Fibroblast of lung (primary cell): Measurements from ENCODE around the gene CTRL. TPM values are rescaled to one million over a fixed set of nuclear protein-coding genes. Genes with fewer than 3 reads are reported as not detected.

Experiments
- DNase-seq, 2 donors: peaks; one replicate each; pipeline versions ENCODE4 v3.0.0 to v3.0.0-alpha.2; 2010; ENCODE audit warnings: low read depth in 2 of 2
- H2AFZ ChIP-seq: 2 replicates; pipeline ENCODE4 v1.5.1; 2012; ENCODE audit warnings: low read length, control low read depth, inconsistent platforms
- H3K27ac ChIP-seq: 2 replicates; pipeline ENCODE4 v1.5.1; 2011; ENCODE audit warnings: low read length, control low read depth; ENCODE audit not compliant: insufficient read depth
- H3K27me3 ChIP-seq: 2 replicates; pipeline ENCODE4 v1.5.1; 2011; ENCODE audit warnings: mild to moderate bottlenecking, low read length; ENCODE audit not compliant: control insufficient read depth, insufficient read depth
- H3K36me3 ChIP-seq: 2 replicates; pipeline ENCODE4 v1.5.1; 2011; ENCODE audit warnings: low read length; ENCODE audit not compliant: control insufficient read depth, insufficient read depth
- H3K4me1 ChIP-seq: 2 replicates; pipeline ENCODE4 v1.5.1; 2011; ENCODE audit warnings: low read length; ENCODE audit not compliant: control insufficient read depth, insufficient read depth; ENCODE audit errors: extremely low read depth
- H3K4me2 ChIP-seq: 2 replicates; pipeline ENCODE4 v1.5.1; 2011; ENCODE audit warnings: low read length, control low read depth; ENCODE audit not compliant: insufficient read depth; ENCODE audit errors: extremely low read depth
- H3K4me3 ChIP-seq, 4 experiments: fragments of 200-600 bp in 1 of 4; sonication (generic) in 1 of 4; replicated peaks in 1 of 4; 2 replicates each; pipeline ENCODE4 v1.5.1; 2011 to 2016; ENCODE audit warnings: low read length in 4 of 4, low read depth in 3 of 4, mild to moderate bottlenecking in 3 of 4, control low read depth in 2 of 4, inconsistent platforms in 1 of 4, mixed read lengths in 1 of 4; ENCODE audit not compliant: insufficient read depth in 1 of 4; ENCODE audit errors: control extremely low read depth in 1 of 4
- H3K79me2 ChIP-seq: 2 replicates; pipeline ENCODE4 v1.5.1; 2012; ENCODE audit warnings: mild to moderate bottlenecking, low read length, inconsistent platforms; ENCODE audit not compliant: control insufficient read depth, insufficient read depth
- H3K9ac ChIP-seq: 2 replicates; pipeline ENCODE4 v1.5.1; 2011; ENCODE audit warnings: mild to moderate bottlenecking, low read length, control low read depth; ENCODE audit not compliant: insufficient read depth
- H3K9me3 ChIP-seq: 2 replicates; pipeline ENCODE4 v1.5.1; 2012; ENCODE audit warnings: low read depth, low read length; ENCODE audit not compliant: control insufficient read depth, insufficient read depth
- H4K20me1 ChIP-seq: 2 replicates; pipeline ENCODE4 v1.5.1; 2011; ENCODE audit warnings: low read length; ENCODE audit not compliant: control insufficient read depth, insufficient read depth; ENCODE audit errors: extremely low read depth
- CTCF ChIP-seq, 2 donors: IDR thresholded peaks in 1 of 2; conservative IDR thresholded peaks in 1 of 2; 1 replicate in 1 of 2; 2 replicates in 1 of 2; pipeline ENCODE4 v1.5.1; 2011 to 2012; ENCODE audit warnings: low read length in 2 of 2, control low read depth in 1 of 2, inconsistent platforms in 1 of 2, low read depth in 1 of 2, mild to moderate bottlenecking in 1 of 2
- EZH2 ChIP-seq: IDR thresholded peaks from 2 replicates; pipeline ENCODE4 v1.5.1; 2012; ENCODE audit warnings: low read length, control low read depth, mild to moderate bottlenecking; ENCODE audit errors: missing control alignments
- polyA plus RNA-seq, 2 donors: library from polyadenylated mRNA; depleted of rRNA in 1 of 2; stranded (reverse) in 1 of 2; unstranded in 1 of 2; fragments of >200 nt; gene quantifications; 2 replicates each; pipeline ENCODE4 v1.2.1, GENCODE V29; 2011 to 2012; ENCODE audit warnings: missing spikeins in 1 of 2
- total RNA-seq: library from RNA; depleted of rRNA; stranded (reverse); fragments of >200 nt; gene quantifications from 2 replicates; pipeline ENCODE4 v1.2.1, GENCODE V29; 2014

CTRL gene
- total and polyA plus RNA-seq, 2 donors (not counting 1 experiment from before 2014, with no cell fraction given): 0.14 to 0.33 TPM

- Histone ChIP-seq H3K9ac (no peak overlapping the region), H3K36me3 (no peaks in the 10 kb centered on the region), H4K20me1 (no peaks in the 10 kb centered on the region), H3K27me3 (peaks cover 11% of the 10 kb centered on the region), H3K79me2 (no peaks in the 10 kb centered on the region), H3K9me3 (no peaks in the 10 kb centered on the region), H3K27ac (no peak overlapping the region), H3K4me3 (no peak overlapping the region), H2AFZ (no peak overlapping the region), H3K4me1 (no peaks in the 10 kb centered on the region), H3K4me2 (no peak overlapping the region)
- no peak for DNase-seq
- TF ChIP-seq CTCF (conservative IDR thresholded peaks at IDR 0.05 in 1 of 2, IDR thresholded peaks at IDR 0.05 in 1 of 2; ENCODE audit: low read depth in 1 of 2, low read length in 2 of 2) (no peak), EZH2 (no peak)
These were observed 46.0 kb upstream of the CTRL start for GRCh38 chr16:67977469-67978227.

DNA sequence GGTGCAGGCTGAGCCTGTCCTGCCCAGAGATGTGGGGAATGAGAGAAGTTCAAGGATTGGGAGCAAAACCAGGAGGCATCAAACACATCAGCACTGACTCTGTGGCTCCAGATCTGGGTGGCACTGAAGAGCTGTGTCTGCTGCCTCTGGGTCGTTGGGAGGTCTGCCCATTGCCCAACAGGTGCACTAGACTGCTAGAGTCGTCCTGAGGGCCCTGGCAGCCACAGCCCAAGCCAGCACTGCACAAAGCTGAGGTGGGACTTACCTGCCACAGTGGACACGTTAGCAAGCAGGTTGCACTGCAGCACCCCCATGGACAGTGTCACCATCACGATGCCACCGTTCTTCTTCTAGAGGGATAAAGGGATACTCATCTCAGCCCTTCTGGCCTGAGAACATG lies 45.3 kb upstream of the CTRL start:
- Histone ChIP-seq H3K4me1 (no peaks in the 10 kb centered on the region), H2AFZ (no peak overlapping the region), H4K20me1 (no peaks in the 10 kb centered on the region), H3K9ac (no peak overlapping the region), H3K36me3 (no peaks in the 10 kb centered on the region), H3K9me3 (no peaks in the 10 kb centered on the region), H3K27me3 (peaks cover 11% of the 10 kb centered on the region), H3K79me2 (no peaks in the 10 kb centered on the region), H3K27ac (no peak overlapping the region), H3K4me2 (no peak overlapping the region), H3K4me3 (no peak overlapping the region)
- no peak for DNase-seq
- TF ChIP-seq EZH2: no peak
- no peak for TF ChIP-seq CTCF (conservative IDR thresholded peaks at IDR 0.05 in 1 of 2, IDR thresholded peaks at IDR 0.05 in 1 of 2; ENCODE audit: low read depth in 1 of 2, low read length in 2 of 2)

DNA sequence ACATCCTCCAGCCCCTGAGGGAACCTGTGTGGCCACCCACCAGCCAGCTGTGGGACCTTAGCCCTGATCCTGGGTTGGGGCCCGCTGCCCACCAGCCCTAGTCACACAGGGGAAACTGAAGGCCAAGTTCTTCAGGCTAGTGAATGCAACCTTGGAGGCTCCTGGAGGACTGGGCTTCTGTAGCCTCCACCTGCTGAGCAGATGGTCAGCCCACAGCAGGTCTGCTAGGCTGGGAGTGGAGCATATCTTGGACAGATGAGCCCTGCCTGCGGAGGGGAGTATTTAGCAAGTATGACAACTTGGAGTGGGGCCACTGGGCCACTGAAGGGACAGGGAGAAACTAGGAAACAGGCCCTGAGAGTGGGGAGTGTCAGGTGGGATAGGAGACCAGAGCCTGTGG lies 44.5 kb upstream of the CTRL start:
- TF ChIP-seq EZH2: no peak
- peaks cover 11% of the 10 kb centered on the region for H3K27me3 ChIP-seq
- DNase-seq: no peak
- no peak overlapping the region for H3K4me3 ChIP-seq
- H3K79me2 ChIP-seq: no peaks in the 10 kb centered on the region
- no peak overlapping the region for H3K9ac ChIP-seq
- no peaks in the 10 kb centered on the region for H3K36me3 ChIP-seq
- H3K4me2 ChIP-seq: no peak overlapping the region
- no peaks in the 10 kb centered on the region for H3K9me3 ChIP-seq
- no peak overlapping the region for H3K27ac ChIP-seq
- no peaks in the 10 kb centered on the region for H3K4me1 ChIP-seq
- no peaks in the 10 kb centered on the region for H4K20me1 ChIP-seq
- H2AFZ ChIP-seq: no peak overlapping the region
